IMR-90 (cell line): ENCODE data around the gene POU3F3.

ENCODE experiments used
- MAFK ChIP-seq: IDR thresholded peaks from 2 replicates; pipeline ENCODE4 v1.6.1; 2012; ENCODE audit warnings: low read depth, low read length, improper control_type of control experiment
- POLR2A ChIP-seq: IDR thresholded peaks from 2 replicates; pipeline ENCODE4 v1.6.1; 2012; ENCODE audit warnings: mild to moderate bottlenecking, low read depth, low read length
- TF ChIP-seq, protein P1 (sequence below): conservative IDR thresholded peaks from 2 replicates; pipeline ENCODE4 v1.5.1; 2012; ENCODE audit warnings: mild to moderate bottlenecking, low read depth, low read length, improper control_type of control experiment

DNA sequence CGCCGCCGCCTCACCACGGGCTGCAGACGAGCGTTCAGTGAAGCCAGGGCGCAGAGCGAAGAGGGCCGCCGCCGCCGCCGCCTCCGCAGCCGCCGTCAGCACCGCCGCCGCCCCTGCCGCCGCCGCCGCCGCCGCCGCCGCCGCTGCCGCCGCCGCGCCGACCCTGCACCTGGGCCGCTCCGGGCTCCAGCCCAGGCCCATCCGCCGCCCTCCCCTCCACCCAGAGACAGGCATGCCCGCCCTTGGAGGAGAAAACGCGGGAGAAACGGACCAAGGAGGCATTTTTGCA is 3.0 kb downstream of the POU3F3 start:
- no peak for TF ChIP-seq POLR2A
- TF ChIP-seq MAFK: no peak
- TF ChIP-seq, protein P1, sequence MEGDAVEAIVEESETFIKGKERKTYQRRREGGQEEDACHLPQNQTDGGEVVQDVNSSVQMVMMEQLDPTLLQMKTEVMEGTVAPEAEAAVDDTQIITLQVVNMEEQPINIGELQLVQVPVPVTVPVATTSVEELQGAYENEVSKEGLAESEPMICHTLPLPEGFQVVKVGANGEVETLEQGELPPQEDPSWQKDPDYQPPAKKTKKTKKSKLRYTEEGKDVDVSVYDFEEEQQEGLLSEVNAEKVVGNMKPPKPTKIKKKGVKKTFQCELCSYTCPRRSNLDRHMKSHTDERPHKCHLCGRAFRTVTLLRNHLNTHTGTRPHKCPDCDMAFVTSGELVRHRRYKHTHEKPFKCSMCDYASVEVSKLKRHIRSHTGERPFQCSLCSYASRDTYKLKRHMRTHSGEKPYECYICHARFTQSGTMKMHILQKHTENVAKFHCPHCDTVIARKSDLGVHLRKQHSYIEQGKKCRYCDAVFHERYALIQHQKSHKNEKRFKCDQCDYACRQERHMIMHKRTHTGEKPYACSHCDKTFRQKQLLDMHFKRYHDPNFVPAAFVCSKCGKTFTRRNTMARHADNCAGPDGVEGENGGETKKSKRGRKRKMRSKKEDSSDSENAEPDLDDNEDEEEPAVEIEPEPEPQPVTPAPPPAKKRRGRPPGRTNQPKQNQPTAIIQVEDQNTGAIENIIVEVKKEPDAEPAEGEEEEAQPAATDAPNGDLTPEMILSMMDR: no peak
